Mucosa of rectum (tissue), 2 donors: ENCODE data around the gene LTF.
A peak's percentile ranks its signal among the peaks of the same experiment; 100 is the strongest.
"Not testable (repeated sequence)": the region's sequence is repeated elsewhere in the genome, so short reads cannot be mapped to it uniquely, and the experiment has no call there.

Source experiments
- H3K27ac ChIP-seq, 2 donors: one replicate each; pipeline ENCODE4 v1.7.0; 2013; ENCODE audit warnings: inconsistent platforms in 2 of 2, low read depth in 2 of 2, low read length in 2 of 2
- H3K27me3 ChIP-seq, 2 donors: one replicate each; pipeline ENCODE4 v1.7.0; 2013; ENCODE audit warnings: low read length in 2 of 2; ENCODE audit not compliant: control insufficient read depth in 2 of 2, insufficient read depth in 2 of 2
- H3K36me3 ChIP-seq, 2 donors: one replicate each; pipeline ENCODE4 v1.7.0; 2013; ENCODE audit warnings: low read length in 2 of 2; ENCODE audit not compliant: control insufficient read depth in 2 of 2, insufficient read depth in 2 of 2
- H3K4me1 ChIP-seq, 2 donors: one replicate each; pipeline ENCODE4 v1.7.0; 2013; ENCODE audit warnings: low read length in 2 of 2, mild to moderate bottlenecking in 1 of 2; ENCODE audit not compliant: control insufficient read depth in 2 of 2, insufficient read depth in 2 of 2
- H3K4me3 ChIP-seq, 2 donors: one replicate each; pipeline ENCODE4 v1.7.0; 2013; ENCODE audit warnings: low read length in 2 of 2
- H3K9ac ChIP-seq, 2 donors: one replicate each; pipeline ENCODE4 v1.7.0; 2013; ENCODE audit warnings: low read length in 2 of 2, low read depth in 1 of 2, mild to moderate bottlenecking in 1 of 2
- H3K9me3 ChIP-seq, 2 donors: one replicate each; pipeline ENCODE4 v1.7.0; 2013; ENCODE audit warnings: low read length in 2 of 2; ENCODE audit not compliant: control insufficient read depth in 2 of 2
- donor health status: healthy.
- donor health status: Normal muscosa, but diverticular disease.

LTF gene

DNA sequence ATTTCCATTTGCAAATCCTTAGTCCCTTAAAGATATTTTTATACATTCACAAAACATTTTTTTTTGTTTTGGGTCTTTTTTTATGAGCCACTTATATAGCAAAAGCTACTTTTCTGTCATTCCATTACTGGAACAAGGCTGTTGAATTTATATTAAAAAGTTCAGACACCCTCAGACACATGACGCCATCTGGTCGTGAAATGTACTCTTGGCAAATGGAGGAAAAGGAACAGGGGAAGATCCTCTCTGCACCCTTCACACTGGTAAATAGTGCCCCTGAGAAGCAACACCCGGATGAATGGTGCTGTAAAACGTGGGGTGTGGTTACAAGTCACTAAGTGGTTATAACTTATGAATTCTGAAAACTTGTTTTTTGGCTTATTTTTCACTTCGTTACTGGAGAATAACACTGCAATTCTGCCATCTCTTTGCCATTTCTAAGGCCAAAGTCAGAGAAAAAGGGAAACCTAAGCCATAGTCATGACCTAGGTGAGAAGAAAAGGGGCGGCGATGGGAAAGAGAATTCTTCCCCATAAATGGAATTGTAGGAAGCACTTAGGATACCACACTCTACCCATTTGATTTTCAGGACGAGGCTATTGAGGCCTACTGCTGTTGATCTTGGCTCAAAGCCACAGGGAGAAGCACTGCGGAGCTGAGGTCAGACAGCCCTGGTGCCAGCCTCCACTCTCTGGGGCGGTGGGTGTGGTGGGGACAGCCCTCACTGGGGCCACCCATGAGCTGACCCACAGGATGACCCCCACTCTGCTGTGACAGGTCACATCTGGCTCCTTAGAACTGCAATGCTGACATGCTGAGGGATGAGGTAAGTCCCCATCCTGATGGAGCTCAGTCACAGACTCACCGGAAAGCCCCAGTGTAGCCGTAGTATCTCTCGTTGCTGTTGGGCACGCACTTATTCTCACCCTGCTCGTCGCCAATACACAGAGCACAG is 21.9 kb downstream of the LTF start:
- Histone ChIP-seq H3K4me1 (peaks cover 6 to 12% of the 10 kb centered on the region in 2 donors), H3K27ac (peak overlapping the region in 1 of 2 donors; percentile 38), H3K27me3 (no peaks in the 10 kb centered on the region), H3K4me3 (no peak overlapping the region), H3K9ac (no peak overlapping the region), H3K9me3 (peaks cover 0 to 3% of the 10 kb centered on the region in 2 donors), H3K36me3 (no peaks in the 10 kb centered on the region)

- Histone ChIP-seq H3K27me3 (no peaks in the 10 kb centered on the region), H3K4me1 (peaks cover 6 to 12% of the 10 kb centered on the region in 2 donors), H3K36me3 (no peaks in the 10 kb centered on the region), H3K27ac (no peak overlapping the region), H3K4me3 (no peak overlapping the region), H3K9me3 (peaks cover 0 to 3% of the 10 kb centered on the region in 2 donors), H3K9ac (no peak overlapping the region)
These were observed 24.0 kb downstream of the LTF start for GRCh38 chr3:46440531-46441294.

DNA sequence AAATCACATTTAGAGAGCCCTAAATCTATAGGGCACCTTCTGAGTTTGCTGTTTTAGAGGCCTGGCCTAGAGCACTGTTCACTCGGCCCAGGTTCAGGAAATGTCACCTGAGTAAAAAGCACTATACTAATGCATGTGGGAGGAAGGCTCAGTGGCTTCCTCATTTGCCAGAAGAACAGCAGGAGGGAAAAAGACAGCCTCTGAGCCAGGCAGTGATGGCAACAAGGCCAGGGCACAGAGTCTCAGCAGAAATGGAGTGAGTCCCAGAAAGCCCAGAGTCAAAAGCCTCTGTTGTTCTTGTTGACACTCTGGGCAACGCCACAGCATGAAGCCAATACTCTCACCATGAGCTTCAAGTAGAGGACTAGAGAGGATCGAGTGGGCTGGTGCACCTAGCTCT is 25.9 kb downstream of the LTF start:
- H3K4me1 ChIP-seq = peaks cover 6 to 12% of the 10 kb centered on the region in 2 donors
- peaks cover 0 to 3% of the 10 kb centered on the region in 2 donors for H3K9me3 ChIP-seq
- no peaks in the 10 kb centered on the region for H3K36me3 ChIP-seq
- H3K27ac ChIP-seq = no peak overlapping the region
- no peak overlapping the region for H3K9ac ChIP-seq
- no peaks in the 10 kb centered on the region for H3K27me3 ChIP-seq
- no peak overlapping the region for H3K4me3 ChIP-seq

DNA sequence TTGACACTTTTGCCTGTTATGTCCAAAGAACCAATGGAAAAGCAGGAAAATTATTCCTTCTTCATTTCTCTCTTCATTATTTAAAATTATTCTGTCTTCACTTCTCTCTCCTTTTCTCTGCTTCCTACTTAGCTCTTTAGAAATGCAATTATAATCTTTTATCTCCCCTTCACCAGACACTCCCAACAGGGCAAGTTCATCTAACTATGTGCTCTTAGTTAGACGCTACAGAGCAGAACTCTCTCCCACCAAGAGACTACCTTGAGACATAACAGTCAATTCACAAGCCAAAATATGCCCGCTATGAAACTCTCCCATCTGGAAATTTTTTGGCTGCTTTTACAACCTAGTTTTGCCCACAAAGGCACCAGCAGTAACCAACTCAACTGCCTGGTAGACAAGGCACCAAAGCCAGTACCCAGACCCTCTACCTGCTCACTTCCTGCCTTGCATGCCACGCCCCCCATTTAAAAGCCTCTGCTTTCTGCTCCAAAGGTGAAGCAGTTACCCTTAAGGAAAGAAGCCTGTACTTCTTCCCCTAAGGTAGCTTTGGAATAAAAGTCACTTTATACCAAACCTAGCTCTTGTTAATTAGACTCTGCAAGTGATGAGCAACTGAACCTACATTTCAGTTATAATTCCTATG is 29.5 kb downstream of the LTF start:
- Histone ChIP-seq H3K9me3 (no peaks in the 10 kb centered on the region), H3K27ac (no peak overlapping the region), H3K9ac (no peak overlapping the region), H3K4me3 (no peak overlapping the region), H3K36me3 (no peaks in the 10 kb centered on the region), H3K4me1 (peaks cover 2 to 3% of the 10 kb centered on the region in 2 donors), H3K27me3 (no peaks in the 10 kb centered on the region)

DNA sequence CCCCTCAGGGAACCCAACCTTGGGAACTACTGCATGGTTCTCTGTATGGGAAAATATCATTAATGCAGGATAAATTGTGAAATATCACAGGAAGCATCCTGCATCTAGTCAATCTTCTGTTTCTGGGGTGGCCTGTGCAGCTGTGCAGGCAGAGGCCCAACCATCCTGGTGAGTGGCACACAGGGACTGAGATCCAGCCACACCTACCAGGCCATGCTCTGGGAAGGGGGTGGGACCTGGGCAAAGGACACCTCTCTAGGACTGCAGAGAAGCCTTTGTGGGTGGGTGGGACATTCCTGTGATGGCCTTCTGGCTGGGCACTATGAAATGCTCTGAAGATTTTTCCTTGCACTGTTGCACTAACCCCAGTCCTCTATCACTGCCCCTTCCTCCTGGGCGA is 30.9 kb downstream of the LTF start:
- H3K4me1 ChIP-seq = peaks cover 3 to 7% of the 10 kb centered on the region in 2 donors
- H3K27me3 ChIP-seq = no peaks in the 10 kb centered on the region
- no peak overlapping the region for H3K4me3 ChIP-seq
- H3K9me3 ChIP-seq = no peaks in the 10 kb centered on the region
- H3K9ac ChIP-seq = no peak overlapping the region
- H3K27ac ChIP-seq = no peak overlapping the region
- no peaks in the 10 kb centered on the region for H3K36me3 ChIP-seq

GRCh38 chr3:46433118-46433517 is 31.6 kb downstream of the LTF start:
- H3K4me3 ChIP-seq, H3K9ac ChIP-seq, H3K27me3 ChIP-seq, H3K9me3 ChIP-seq, H3K36me3 ChIP-seq, H3K27ac ChIP-seq: not testable (repeated sequence)
- peaks cover 9 to 13% of the 10 kb centered on the region in 2 donors for H3K4me1 ChIP-seq

DNA sequence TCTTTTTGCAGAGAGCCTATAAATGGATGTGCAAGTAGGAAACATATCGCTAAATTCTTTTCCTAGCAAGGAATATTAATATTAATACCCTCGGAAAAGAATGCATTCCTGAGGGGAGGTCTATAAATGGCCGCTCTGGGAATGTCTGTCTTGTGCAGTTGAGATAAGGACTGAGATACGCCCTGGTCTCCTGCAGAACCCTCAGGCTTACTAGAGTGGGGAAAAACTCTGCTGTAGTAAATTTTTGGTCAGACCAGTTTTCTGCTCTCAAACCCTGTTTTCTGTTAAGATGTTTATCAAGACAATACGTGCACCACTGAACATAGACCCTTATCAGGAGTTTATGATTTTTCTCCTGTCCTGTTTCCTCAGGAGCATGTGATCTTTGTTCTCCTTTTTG is 32.8 kb downstream of the LTF start:
- not testable (repeated sequence) for H3K9ac ChIP-seq, H3K36me3 ChIP-seq, H3K27me3 ChIP-seq, H3K4me3 ChIP-seq, H3K27ac ChIP-seq, H3K9me3 ChIP-seq
- H3K4me1 ChIP-seq = peaks cover 9 to 14% of the 10 kb centered on the region in 2 donors

DNA sequence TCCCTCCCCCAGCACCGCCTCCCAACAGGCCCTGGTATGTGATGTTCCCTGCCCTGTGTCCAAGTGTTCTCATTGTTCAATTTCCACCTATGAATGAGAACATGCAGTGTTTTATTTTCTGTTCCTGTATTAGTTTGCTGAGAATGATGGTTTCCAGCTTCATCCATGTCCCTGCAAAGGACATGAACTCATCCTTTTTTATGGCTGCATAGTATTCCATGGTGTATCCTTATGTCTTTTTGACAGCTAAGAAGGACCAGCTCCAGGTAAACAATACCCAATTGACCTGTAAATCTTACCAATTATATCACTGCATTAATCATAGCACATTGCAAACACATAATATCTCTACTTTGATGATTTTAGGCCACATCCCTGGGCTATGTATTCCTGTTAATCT is 33.8 kb downstream of the LTF start:
- not testable (repeated sequence) for H3K27ac ChIP-seq, H3K9ac ChIP-seq, H3K9me3 ChIP-seq, H3K36me3 ChIP-seq, H3K27me3 ChIP-seq, H3K4me3 ChIP-seq
- peaks cover 9 to 16% of the 10 kb centered on the region in 2 donors for H3K4me1 ChIP-seq

- Histone ChIP-seq H3K4me1 (peaks cover 9 to 16% of the 10 kb centered on the region in 2 donors), H3K9ac (no peak overlapping the region), H3K36me3 (no peaks in the 10 kb centered on the region), H3K27ac (peak overlapping the region; percentile 73 to 89), H3K9me3 (no peaks in the 10 kb centered on the region), H3K4me3 (no peak overlapping the region), H3K27me3 (no peaks in the 10 kb centered on the region)
These were observed 35.0 kb downstream of the LTF start for GRCh38 chr3:46429671-46430070.

DNA sequence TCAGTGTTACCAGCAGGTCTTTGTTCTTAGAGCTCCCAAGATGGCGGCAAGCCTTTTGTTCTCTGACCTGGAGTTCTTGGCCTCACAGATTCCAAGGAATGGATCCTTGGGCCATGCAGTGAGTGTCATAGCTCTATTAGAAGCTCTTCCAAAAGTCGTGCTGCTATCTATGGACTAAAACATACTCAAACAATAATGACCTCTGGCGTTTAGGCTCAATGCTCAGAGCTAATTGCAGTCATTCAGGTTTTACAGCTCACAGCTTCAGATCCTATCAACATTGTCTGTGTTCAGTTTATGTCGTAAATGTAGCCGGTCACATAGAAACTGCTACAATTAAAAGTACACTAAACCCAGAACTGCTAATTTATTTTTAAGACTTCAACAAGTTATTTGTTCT is 35.5 kb downstream of the LTF start:
- Histone ChIP-seq H3K4me1 (peaks cover 9 to 16% of the 10 kb centered on the region in 2 donors), H3K27me3 (no peaks in the 10 kb centered on the region), H3K36me3 (no peaks in the 10 kb centered on the region), H3K9ac (no peak overlapping the region), H3K4me3 (peak overlapping the region in 1 of 2 donors; percentile 46), H3K27ac (peak overlapping the region; percentile 73 to 89), H3K9me3 (no peaks in the 10 kb centered on the region)
